ENCODE measurements around the gene TTLL10. TPM values are rescaled to one million over a fixed set of nuclear protein-coding genes. Genes with fewer than 3 reads are reported as not detected.

TTLL10 gene
- total and polyA plus RNA-seq, 2 of the 8 experiments (the other 6 are each of a cell fraction or from before 2014, with no cell fraction given) = 1.1 to 1.7 TPM

DNA sequence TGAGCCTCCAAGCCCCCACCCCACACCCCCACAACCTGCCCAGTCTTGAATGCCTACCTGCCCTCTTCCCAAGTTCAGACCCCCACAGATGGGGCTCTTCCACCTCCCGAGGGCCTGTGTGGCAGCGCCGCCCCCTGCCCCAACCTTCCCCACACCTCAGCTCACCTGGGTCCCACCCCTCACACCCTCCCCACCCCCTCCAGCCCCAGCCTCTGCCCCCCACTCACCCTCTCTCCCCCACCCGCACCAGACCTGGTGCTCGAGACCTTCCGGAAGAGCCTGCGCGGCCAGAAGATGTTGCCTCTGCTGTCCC lies 23.5 kb downstream of the TTLL10 start (continued):
- TF ChIP-seq, protein P1, sequence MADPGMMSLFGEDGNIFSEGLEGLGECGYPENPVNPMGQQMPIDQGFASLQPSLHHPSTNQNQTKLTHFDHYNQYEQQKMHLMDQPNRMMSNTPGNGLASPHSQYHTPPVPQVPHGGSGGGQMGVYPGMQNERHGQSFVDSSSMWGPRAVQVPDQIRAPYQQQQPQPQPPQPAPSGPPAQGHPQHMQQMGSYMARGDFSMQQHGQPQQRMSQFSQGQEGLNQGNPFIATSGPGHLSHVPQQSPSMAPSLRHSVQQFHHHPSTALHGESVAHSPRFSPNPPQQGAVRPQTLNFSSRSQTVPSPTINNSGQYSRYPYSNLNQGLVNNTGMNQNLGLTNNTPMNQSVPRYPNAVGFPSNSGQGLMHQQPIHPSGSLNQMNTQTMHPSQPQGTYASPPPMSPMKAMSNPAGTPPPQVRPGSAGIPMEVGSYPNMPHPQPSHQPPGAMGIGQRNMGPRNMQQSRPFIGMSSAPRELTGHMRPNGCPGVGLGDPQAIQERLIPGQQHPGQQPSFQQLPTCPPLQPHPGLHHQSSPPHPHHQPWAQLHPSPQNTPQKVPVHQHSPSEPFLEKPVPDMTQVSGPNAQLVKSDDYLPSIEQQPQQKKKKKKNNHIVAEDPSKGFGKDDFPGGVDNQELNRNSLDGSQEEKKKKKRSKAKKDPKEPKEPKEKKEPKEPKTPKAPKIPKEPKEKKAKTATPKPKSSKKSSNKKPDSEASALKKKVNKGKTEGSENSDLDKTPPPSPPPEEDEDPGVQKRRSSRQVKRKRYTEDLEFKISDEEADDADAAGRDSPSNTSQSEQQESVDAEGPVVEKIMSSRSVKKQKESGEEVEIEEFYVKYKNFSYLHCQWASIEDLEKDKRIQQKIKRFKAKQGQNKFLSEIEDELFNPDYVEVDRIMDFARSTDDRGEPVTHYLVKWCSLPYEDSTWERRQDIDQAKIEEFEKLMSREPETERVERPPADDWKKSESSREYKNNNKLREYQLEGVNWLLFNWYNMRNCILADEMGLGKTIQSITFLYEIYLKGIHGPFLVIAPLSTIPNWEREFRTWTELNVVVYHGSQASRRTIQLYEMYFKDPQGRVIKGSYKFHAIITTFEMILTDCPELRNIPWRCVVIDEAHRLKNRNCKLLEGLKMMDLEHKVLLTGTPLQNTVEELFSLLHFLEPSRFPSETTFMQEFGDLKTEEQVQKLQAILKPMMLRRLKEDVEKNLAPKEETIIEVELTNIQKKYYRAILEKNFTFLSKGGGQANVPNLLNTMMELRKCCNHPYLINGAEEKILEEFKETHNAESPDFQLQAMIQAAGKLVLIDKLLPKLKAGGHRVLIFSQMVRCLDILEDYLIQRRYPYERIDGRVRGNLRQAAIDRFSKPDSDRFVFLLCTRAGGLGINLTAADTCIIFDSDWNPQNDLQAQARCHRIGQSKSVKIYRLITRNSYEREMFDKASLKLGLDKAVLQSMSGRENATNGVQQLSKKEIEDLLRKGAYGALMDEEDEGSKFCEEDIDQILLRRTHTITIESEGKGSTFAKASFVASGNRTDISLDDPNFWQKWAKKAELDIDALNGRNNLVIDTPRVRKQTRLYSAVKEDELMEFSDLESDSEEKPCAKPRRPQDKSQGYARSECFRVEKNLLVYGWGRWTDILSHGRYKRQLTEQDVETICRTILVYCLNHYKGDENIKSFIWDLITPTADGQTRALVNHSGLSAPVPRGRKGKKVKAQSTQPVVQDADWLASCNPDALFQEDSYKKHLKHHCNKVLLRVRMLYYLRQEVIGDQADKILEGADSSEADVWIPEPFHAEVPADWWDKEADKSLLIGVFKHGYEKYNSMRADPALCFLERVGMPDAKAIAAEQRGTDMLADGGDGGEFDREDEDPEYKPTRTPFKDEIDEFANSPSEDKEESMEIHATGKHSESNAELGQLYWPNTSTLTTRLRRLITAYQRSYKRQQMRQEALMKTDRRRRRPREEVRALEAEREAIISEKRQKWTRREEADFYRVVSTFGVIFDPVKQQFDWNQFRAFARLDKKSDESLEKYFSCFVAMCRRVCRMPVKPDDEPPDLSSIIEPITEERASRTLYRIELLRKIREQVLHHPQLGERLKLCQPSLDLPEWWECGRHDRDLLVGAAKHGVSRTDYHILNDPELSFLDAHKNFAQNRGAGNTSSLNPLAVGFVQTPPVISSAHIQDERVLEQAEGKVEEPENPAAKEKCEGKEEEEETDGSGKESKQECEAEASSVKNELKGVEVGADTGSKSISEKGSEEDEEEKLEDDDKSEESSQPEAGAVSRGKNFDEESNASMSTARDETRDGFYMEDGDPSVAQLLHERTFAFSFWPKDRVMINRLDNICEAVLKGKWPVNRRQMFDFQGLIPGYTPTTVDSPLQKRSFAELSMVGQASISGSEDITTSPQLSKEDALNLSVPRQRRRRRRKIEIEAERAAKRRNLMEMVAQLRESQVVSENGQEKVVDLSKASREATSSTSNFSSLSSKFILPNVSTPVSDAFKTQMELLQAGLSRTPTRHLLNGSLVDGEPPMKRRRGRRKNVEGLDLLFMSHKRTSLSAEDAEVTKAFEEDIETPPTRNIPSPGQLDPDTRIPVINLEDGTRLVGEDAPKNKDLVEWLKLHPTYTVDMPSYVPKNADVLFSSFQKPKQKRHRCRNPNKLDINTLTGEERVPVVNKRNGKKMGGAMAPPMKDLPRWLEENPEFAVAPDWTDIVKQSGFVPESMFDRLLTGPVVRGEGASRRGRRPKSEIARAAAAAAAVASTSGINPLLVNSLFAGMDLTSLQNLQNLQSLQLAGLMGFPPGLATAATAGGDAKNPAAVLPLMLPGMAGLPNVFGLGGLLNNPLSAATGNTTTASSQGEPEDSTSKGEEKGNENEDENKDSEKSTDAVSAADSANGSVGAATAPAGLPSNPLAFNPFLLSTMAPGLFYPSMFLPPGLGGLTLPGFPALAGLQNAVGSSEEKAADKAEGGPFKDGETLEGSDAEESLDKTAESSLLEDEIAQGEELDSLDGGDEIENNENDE (IDR thresholded peaks at IDR 0.05; ENCODE audit: insufficient replicate concordance, low read length) = no peak
- TF ChIP-seq FOSL1 (IDR thresholded peaks at IDR 0.05; ENCODE audit: insufficient read depth, low read depth, low read length) = no peak

Measured in H1 (cell line).